ENCODE data around the gene HS3ST4. TPM values are rescaled to one million over a fixed set of nuclear protein-coding genes. Genes with fewer than 3 reads are reported as not detected.
A peak's percentile ranks its signal among the peaks of the same experiment; 100 is the strongest.

The HS3ST4 gene
- total and polyA plus RNA-seq, 2 of the 8 experiments (the other 6 are each of a cell fraction or from before 2014, with no cell fraction given) = 1.9 to 3.3 TPM

DNA sequence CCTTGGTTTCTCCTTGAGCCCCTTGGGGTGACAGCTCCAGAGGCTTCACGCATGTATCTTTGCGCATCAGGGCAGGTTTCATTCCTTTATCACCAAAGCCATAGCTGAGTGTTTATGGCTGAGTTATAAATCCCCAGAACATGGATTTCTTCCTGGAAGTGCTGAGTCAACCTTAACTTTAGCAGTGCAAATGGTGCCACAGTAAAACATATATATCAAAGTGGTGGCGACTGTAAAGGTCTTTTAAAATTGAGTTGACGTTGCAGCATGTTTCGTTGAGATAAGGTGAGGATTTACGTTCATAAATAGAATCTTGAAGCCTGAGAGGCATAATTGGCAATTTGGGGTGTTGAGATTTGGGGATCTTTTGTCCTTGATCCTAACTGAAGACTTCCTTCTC lies 214.1 kb downstream of the HS3ST4 start:
- WGBS, 2 experiments (ENCODE audit: extremely low coverage in 1 of 2, insufficient coverage in 1 of 2, insufficient read length in 1 of 2, insufficient replicate concordance in 2 of 2, low coverage in 1 of 2, low lambda C conversion rate in 2 of 2, missing lambda C conversion rate in 1 of 2) = 90% methylated on average over 6 of the region's 6 CpGs; no CpG with 5 or more reads in 1 of the 2 experiments
- POLR2A ChIA-PET (ENCODE audit: partially characterized antibody) = interaction anchor here (0.8 kb wide), 1 partner anchor 11 kb away, joined by 3 read pairs; no protein-coding TSS in a partner anchor
- H3K79me1 ChIP-seq (ENCODE audit: low read depth, low read length) = no peaks in the 10 kb centered on the region; the same call in 1 of the 2 replicates

More for the DNA sequence above, 214.1 kb downstream of the HS3ST4 start:
- Histone ChIP-seq H4K91ac (replicated peaks; ENCODE audit: insufficient read length, low read length) (no peak overlapping the region), H2BK12ac (ENCODE audit: low read depth, low read length) (no peak overlapping the region), H4K8ac (ENCODE audit: extremely low read depth, insufficient read depth, low read length) (no peak overlapping the region), H3K4me2 (ENCODE audit: insufficient read depth in 1 of 2, low read depth in 2 of 2, low read length in 2 of 2) (no peak overlapping the region), H2BK5ac (ENCODE audit: low read depth, low read length) (no peak overlapping the region; the same call in 1 of the 2 replicates), H2BK120ac (replicated peaks; ENCODE audit: low read depth, low read length) (no peak overlapping the region), H3K23me2 (ENCODE audit: low read depth, low read length) (peaks cover 3% of the 10 kb centered on the region; the same call in 1 of the 2 replicates), H3K36me3 (ENCODE audit: control insufficient read depth in 2 of 4, insufficient read depth in 4 of 4, low read length in 3 of 4) (no peaks in the 10 kb centered on the region), H3K9me3 (ENCODE audit: insufficient read depth in 2 of 2, low read depth in 1 of 2, low read length in 1 of 2) (no peaks in the 10 kb centered on the region), H3K18ac (ENCODE audit: extremely low read depth, low read length) (no peak overlapping the region), H3K4me1 (replicated peaks in 1 of 4; ENCODE audit: control insufficient read depth in 3 of 4, insufficient read depth in 4 of 4, low read length in 3 of 4) (no peaks in the 10 kb centered on the region), H3K4ac (replicated peaks; ENCODE audit: insufficient read length, low read depth, low read length) (no peak overlapping the region), H3K23ac (ENCODE audit: insufficient read length) (no peak overlapping the region), H3K4me3 (ENCODE audit: extremely low read depth in 1 of 4, insufficient read depth in 2 of 4, low read depth in 3 of 4, low read length in 4 of 4) (no peak overlapping the region), H2AK5ac (ENCODE audit: low read depth, low read length) (no peak overlapping the region), H4K20me1 (replicated peaks in 1 of 2; ENCODE audit: control insufficient read depth in 1 of 2, insufficient read depth in 2 of 2, low read length in 2 of 2) (no peaks in the 10 kb centered on the region), H2BK15ac (ENCODE audit: low read length) (no peak overlapping the region), H3K9ac (replicated peaks in 1 of 4; ENCODE audit: extremely low read depth in 1 of 4, low read depth in 3 of 4, low read length in 3 of 4) (no peak overlapping the region), H3K79me2 (ENCODE audit: control insufficient read depth in 1 of 2, insufficient read depth in 2 of 2, low read length in 2 of 2) (no peaks in the 10 kb centered on the region; a peak in 1 of 4 replicates), H4K5ac (ENCODE audit: insufficient read length, low read depth, low read length) (no peak overlapping the region), H3K14ac (ENCODE audit: insufficient read length) (no peak overlapping the region), H3K56ac (replicated peaks; ENCODE audit: insufficient read length, low read depth, low read length) (no peak overlapping the region), H3K27ac (ENCODE audit: low read depth, low read length) (no peak overlapping the region), H2AFZ (ENCODE audit: low read length) (no peak overlapping the region), H3K27me3 (replicated peaks in 1 of 4; ENCODE audit: control insufficient read depth in 3 of 4, extremely low read depth in 1 of 4, insufficient read depth in 3 of 4, low read length in 3 of 4) (no peaks in the 10 kb centered on the region), H2BK20ac (ENCODE audit: low read length) (no peak overlapping the region)
- CTCF ChIA-PET (ENCODE audit: partially characterized antibody) = no interaction called here
- no peak for DNase-seq (ENCODE audit: low read depth in 1 of 2, low spot score in 2 of 2)
- FAIRE-seq = peak; percentile 39
- TF ChIP-seq, protein P1, sequence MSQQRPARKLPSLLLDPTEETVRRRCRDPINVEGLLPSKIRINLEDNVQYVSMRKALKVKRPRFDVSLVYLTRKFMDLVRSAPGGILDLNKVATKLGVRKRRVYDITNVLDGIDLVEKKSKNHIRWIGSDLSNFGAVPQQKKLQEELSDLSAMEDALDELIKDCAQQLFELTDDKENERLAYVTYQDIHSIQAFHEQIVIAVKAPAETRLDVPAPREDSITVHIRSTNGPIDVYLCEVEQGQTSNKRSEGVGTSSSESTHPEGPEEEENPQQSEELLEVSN (IDR thresholded peaks at IDR 0.05) = no peak
- TF ChIP-seq TAF1 (IDR thresholded peaks at IDR 0.05; ENCODE audit: low read depth, low read length) = no peak
